Tibial nerve (tissue), 3 donors: ENCODE results near the gene AGBL1.

Experiments used
- EP300 ChIP-seq, 2 donors: sonication (generic); formaldehyde crosslinking; IDR thresholded peaks; one replicate each; pipeline ENCODE4 v1.6.1; 2017; ENCODE audit warnings: antibody characterized with exemption in 2 of 2, mild to moderate bottlenecking in 1 of 2
- POLR2A ChIP-seq, 2 donors: fragments of 450-650 bp; IDR thresholded peaks; one replicate each; pipeline ENCODE4 v1.6.1; 2017; ENCODE audit warnings: antibody characterized with exemption in 2 of 2, mild to moderate bottlenecking in 2 of 2, moderate library complexity in 2 of 2

DNA sequence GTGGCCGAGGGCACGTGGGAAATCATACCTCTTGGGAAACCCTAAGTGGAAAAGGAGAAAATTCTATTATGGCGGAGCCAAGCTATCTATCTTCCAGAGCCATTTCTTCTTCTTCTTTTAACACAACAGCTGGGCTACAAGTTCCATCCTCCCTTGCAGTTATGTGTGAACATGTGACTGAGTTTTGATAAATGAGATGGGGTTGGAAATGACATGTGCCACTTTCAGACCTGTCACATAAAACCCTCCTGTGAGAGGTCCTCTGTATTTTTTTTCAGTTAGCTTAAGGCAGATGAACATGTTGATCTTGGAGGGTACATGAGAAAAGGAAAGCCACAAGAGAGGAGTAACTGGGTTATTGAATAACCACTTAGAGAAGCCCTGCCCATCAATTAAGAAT, 47.9 kb downstream of the AGBL1 start:
- TF ChIP-seq EP300 (IDR thresholded peaks at IDR 0.05), result no peak
- no peak for TF ChIP-seq POLR2A (IDR thresholded peaks at IDR 0.05)
